ENCODE measurements around the gene FBN1. TPM values are rescaled to one million over a fixed set of nuclear protein-coding genes. Genes with fewer than 3 reads are reported as not detected.

Gene FBN1
- total and polyA plus RNA-seq, 2 of the 13 experiments (the other 11 are each of a cell fraction or from before 2014, with no cell fraction given), result 1.5 to 3.0 TPM

GRCh38 chr15:48680841-48681240 is 35.3 kb upstream of the FBN1 start:
- Histone ChIP-seq H3K79me2 (ENCODE audit: insufficient read depth, low read length) (no peaks in the 10 kb centered on the region), H3K27me3 (ENCODE audit: control insufficient read depth in 1 of 2, insufficient read depth in 2 of 2, low read length in 2 of 2) (no peaks in the 10 kb centered on the region), H3K36me3 (replicated peaks in 1 of 2; ENCODE audit: control insufficient read depth in 1 of 2, insufficient read depth in 2 of 2, low read length in 2 of 2) (no peaks in the 10 kb centered on the region), H3K4me1 (ENCODE audit: insufficient read depth, low read length) (peaks cover 11% of the 10 kb centered on the region; the same call in 1 of the 2 replicates), H2AFZ (ENCODE audit: low read length) (no peak overlapping the region), H4K20me1 (ENCODE audit: insufficient read depth, low read length) (no peaks in the 10 kb centered on the region), H3K9ac (ENCODE audit: insufficient read depth, low read depth, low read length) (no peak overlapping the region), H3K27ac (ENCODE audit: extremely low read length, insufficient read depth, low read length) (no peak overlapping the region), H3K4me2 (ENCODE audit: low read depth, low read length) (no peak overlapping the region), H3K9me3 (ENCODE audit: low read length) (no peaks in the 10 kb centered on the region), H3K4me3 (replicated peaks in 1 of 3; ENCODE audit: insufficient read depth in 1 of 3, low read depth in 2 of 3, low read length in 3 of 3) (no peak overlapping the region)
- no peak for ATAC-seq
- FAIRE-seq, result no peak
- BruUV-seq (replicated peaks), result no TSS peak
- in situ Hi-C loops (cut with HindIII; ENCODE audit: extremely low pct_ligation_motif_present, low pct_unique_long_range_greater_than_20kb), result no loop called here
- TF ChIP-seq, protein P1, sequence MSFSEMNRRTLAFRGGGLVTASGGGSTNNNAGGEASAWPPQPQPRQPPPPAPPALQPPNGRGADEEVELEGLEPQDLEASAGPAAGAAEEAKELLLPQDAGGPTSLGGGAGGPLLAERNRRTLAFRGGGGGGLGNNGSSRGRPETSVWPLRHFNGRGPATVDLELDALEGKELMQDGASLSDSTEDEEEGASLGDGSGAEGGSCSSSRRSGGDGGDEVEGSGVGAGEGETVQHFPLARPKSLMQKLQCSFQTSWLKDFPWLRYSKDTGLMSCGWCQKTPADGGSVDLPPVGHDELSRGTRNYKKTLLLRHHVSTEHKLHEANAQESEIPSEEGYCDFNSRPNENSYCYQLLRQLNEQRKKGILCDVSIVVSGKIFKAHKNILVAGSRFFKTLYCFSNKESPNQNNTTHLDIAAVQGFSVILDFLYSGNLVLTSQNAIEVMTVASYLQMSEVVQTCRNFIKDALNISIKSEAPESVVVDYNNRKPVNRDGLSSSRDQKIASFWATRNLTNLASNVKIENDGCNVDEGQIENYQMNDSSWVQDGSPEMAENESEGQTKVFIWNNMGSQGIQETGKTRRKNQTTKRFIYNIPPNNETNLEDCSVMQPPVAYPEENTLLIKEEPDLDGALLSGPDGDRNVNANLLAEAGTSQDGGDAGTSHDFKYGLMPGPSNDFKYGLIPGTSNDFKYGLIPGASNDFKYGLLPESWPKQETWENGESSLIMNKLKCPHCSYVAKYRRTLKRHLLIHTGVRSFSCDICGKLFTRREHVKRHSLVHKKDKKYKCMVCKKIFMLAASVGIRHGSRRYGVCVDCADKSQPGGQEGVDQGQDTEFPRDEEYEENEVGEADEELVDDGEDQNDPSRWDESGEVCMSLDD (CRISPR knock-in tag; IDR thresholded peaks at IDR 0.05; ENCODE audit: borderline replicate concordance), result no peak
- TF ChIP-seq KLF15 (CRISPR knock-in tag; IDR thresholded peaks at IDR 0.05; ENCODE audit: borderline replicate concordance) (no peak), POLR2G (IDR thresholded peaks at IDR 0.05; ENCODE audit: low read depth, low read length) (no peak)
- ChIA-PET POLR2A (no interaction called here), CTCF (ENCODE audit: low intra/inter-chr PET ratio, low total read pairs) (no interaction called here)
- 68% methylated on average over 1 of the region's 1 CpG for WGBS (ENCODE audit: low lambda C conversion rate)
- DNase-seq (ENCODE audit: low spot score), result no peak
- intact Hi-C loops (cut with micrococcal nuclease; ENCODE audit: unreplicated experiment), result no loop called here

- intact Hi-C loops (cut with micrococcal nuclease; ENCODE audit: unreplicated experiment), result no loop called here
- FAIRE-seq (no peak), ATAC-seq (no peak), DNase-seq (ENCODE audit: low spot score) (no peak)
- no TSS peak for BruUV-seq (replicated peaks)
- H3K9me3 ChIP-seq (ENCODE audit: low read length), result no peaks in the 10 kb centered on the region
- H3K9ac ChIP-seq (ENCODE audit: insufficient read depth, low read depth, low read length), result no peak overlapping the region
- no peak overlapping the region for H3K4me3 ChIP-seq (replicated peaks in 1 of 3; ENCODE audit: insufficient read depth in 1 of 3, low read depth in 2 of 3, low read length in 3 of 3)
- H3K27ac ChIP-seq (ENCODE audit: extremely low read length, insufficient read depth, low read length), result no peak overlapping the region
- peaks cover 11% of the 10 kb centered on the region; the same call in 1 of the 2 replicates for H3K4me1 ChIP-seq (ENCODE audit: insufficient read depth, low read length)
- H3K79me2 ChIP-seq (ENCODE audit: insufficient read depth, low read length), result no peaks in the 10 kb centered on the region
- in situ Hi-C loops (cut with HindIII; ENCODE audit: extremely low pct_ligation_motif_present, low pct_unique_long_range_greater_than_20kb), result no loop called here
- no peaks in the 10 kb centered on the region for H3K27me3 ChIP-seq (ENCODE audit: control insufficient read depth in 1 of 2, insufficient read depth in 2 of 2, low read length in 2 of 2)
- no peak overlapping the region for H2AFZ ChIP-seq (ENCODE audit: low read length)
- 80% methylated on average over 2 of the region's 2 CpGs for WGBS (ENCODE audit: low lambda C conversion rate)
- H3K36me3 ChIP-seq (replicated peaks in 1 of 2; ENCODE audit: control insufficient read depth in 1 of 2, insufficient read depth in 2 of 2, low read length in 2 of 2), result no peaks in the 10 kb centered on the region
- POLR2A ChIA-PET, result no interaction called here
- H3K4me2 ChIP-seq (ENCODE audit: low read depth, low read length), result no peak overlapping the region
- CTCF ChIA-PET (ENCODE audit: low intra/inter-chr PET ratio, low total read pairs), result no interaction called here
- H4K20me1 ChIP-seq (ENCODE audit: insufficient read depth, low read length), result no peaks in the 10 kb centered on the region
- TF ChIP-seq DR1 (CRISPR knock-in tag; IDR thresholded peaks at IDR 0.05) (no peak), ZNF616 (CRISPR knock-in tag; IDR thresholded peaks at IDR 0.05; ENCODE audit: low read depth) (no peak), ZBTB1 (CRISPR knock-in tag; IDR thresholded peaks at IDR 0.05; ENCODE audit: borderline replicate concordance) (no peak), TP53 (CRISPR knock-in tag; conservative IDR thresholded peaks at IDR 0.05) (no peak), ZFYVE20 (CRISPR knock-in tag; IDR thresholded peaks at IDR 0.05; ENCODE audit: borderline replicate concordance, low read depth) (no peak), ZNF224 (CRISPR knock-in tag; IDR thresholded peaks at IDR 0.05) (no peak), REL (CRISPR knock-in tag; conservative IDR thresholded peaks at IDR 0.05) (no peak)
- TF ChIP-seq, protein P2, sequence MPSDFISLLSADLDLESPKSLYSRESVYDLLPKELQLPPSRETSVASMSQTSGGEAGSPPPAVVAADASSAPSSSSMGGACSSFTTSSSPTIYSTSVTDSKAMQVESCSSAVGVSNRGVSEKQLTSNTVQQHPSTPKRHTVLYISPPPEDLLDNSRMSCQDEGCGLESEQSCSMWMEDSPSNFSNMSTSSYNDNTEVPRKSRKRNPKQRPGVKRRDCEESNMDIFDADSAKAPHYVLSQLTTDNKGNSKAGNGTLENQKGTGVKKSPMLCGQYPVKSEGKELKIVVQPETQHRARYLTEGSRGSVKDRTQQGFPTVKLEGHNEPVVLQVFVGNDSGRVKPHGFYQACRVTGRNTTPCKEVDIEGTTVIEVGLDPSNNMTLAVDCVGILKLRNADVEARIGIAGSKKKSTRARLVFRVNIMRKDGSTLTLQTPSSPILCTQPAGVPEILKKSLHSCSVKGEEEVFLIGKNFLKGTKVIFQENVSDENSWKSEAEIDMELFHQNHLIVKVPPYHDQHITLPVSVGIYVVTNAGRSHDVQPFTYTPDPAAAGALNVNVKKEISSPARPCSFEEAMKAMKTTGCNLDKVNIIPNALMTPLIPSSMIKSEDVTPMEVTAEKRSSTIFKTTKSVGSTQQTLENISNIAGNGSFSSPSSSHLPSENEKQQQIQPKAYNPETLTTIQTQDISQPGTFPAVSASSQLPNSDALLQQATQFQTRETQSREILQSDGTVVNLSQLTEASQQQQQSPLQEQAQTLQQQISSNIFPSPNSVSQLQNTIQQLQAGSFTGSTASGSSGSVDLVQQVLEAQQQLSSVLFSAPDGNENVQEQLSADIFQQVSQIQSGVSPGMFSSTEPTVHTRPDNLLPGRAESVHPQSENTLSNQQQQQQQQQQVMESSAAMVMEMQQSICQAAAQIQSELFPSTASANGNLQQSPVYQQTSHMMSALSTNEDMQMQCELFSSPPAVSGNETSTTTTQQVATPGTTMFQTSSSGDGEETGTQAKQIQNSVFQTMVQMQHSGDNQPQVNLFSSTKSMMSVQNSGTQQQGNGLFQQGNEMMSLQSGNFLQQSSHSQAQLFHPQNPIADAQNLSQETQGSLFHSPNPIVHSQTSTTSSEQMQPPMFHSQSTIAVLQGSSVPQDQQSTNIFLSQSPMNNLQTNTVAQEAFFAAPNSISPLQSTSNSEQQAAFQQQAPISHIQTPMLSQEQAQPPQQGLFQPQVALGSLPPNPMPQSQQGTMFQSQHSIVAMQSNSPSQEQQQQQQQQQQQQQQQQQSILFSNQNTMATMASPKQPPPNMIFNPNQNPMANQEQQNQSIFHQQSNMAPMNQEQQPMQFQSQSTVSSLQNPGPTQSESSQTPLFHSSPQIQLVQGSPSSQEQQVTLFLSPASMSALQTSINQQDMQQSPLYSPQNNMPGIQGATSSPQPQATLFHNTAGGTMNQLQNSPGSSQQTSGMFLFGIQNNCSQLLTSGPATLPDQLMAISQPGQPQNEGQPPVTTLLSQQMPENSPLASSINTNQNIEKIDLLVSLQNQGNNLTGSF (CRISPR knock-in tag; IDR thresholded peaks at IDR 0.05), result no peak
Observed at GRCh38 chr15:48679952-48680351, 34.4 kb upstream of the FBN1 start.
